Ovary (tissue), 3 donors: ENCODE data around the gene KLHDC8A.

ENCODE experiments used
- POLR2A ChIP-seq: fragments of 450-650 bp; IDR thresholded peaks from one replicate; pipeline ENCODE4 v1.6.1; 2017; ENCODE audit warnings: antibody characterized with exemption, mild to moderate bottlenecking, moderate library complexity
- TF ChIP-seq, protein P1 (sequence below), 3 donors: fragments of 450-650 bp in 2 of 3; fragments of 200-600 bp in 1 of 3; IDR thresholded peaks; one replicate each; pipeline versions ENCODE4 v1.5.1 to v1.8.0; 2016 to 2022; ENCODE audit warnings: antibody characterized with exemption in 3 of 3, mild to moderate bottlenecking in 1 of 3
- donor health status: DM: no; HTN: no; CAD: no.

DNA sequence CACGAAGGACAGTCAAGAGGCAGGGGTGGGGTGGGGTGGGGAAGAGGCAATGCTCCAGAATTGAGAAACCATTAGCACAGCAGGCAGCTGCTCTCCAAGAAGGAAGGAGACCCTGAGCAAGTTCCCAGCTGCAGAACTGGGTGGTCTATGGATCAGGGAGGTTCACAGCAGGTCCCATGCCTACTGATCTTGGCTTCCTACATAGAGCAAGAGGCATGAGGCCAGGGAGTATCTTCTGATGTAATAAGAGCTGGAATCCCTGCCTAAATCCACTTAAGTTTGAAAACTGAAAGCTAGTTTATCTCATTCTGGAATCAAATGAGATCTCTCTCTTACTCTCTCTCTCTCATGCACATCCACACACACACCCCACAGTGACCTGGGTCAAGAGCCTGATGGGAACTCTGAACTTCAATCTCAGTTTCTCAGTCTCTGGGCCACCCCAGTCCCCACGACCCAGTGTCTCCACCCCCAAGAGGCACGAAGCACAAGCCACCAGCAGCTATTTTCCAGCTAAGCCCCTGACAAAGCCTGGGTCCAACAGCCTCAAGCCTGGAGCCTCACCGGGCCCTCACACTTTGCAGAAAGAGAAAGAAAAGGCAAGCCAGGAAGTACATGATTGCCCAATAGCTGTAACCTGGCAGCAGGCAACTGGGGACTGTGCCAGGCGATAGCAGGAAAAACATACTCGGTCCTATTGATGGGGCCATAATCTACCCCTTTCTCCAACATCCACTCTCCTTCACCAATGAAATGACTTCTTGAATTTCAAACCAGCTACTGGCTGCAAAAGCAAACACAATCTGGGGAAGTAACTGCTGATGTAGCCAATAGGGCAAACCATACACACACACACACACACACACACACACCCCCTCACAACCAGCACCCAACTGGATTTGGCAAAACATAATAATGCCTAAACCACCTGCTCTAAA is 37.4 kb downstream of the KLHDC8A start:
- TF ChIP-seq, protein P1, sequence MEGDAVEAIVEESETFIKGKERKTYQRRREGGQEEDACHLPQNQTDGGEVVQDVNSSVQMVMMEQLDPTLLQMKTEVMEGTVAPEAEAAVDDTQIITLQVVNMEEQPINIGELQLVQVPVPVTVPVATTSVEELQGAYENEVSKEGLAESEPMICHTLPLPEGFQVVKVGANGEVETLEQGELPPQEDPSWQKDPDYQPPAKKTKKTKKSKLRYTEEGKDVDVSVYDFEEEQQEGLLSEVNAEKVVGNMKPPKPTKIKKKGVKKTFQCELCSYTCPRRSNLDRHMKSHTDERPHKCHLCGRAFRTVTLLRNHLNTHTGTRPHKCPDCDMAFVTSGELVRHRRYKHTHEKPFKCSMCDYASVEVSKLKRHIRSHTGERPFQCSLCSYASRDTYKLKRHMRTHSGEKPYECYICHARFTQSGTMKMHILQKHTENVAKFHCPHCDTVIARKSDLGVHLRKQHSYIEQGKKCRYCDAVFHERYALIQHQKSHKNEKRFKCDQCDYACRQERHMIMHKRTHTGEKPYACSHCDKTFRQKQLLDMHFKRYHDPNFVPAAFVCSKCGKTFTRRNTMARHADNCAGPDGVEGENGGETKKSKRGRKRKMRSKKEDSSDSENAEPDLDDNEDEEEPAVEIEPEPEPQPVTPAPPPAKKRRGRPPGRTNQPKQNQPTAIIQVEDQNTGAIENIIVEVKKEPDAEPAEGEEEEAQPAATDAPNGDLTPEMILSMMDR (IDR thresholded peaks at IDR 0.05): no peak
- no peak for TF ChIP-seq POLR2A
